OCI-LY7 (cell line): Measurements from ENCODE around the gene RAB17.

ENCODE experiments used
- EZH2phosphoT487 ChIP-seq: fragments of 200-600 bp; sonication (generic); IDR thresholded peaks from 2 replicates; pipeline ENCODE4 v1.6.1; 2018; ENCODE audit warnings: low read depth, borderline replicate concordance, mild to moderate bottlenecking, mixed run types, antibody characterized with exemption, low read length, moderate library complexity, mixed read lengths
- TF ChIP-seq, protein P1 (sequence below): fragments of 200-600 bp; sonication (generic); conservative IDR thresholded peaks from 2 replicates; pipeline ENCODE4 v1.5.1; 2014; ENCODE audit warnings: mild to moderate bottlenecking, antibody characterized with exemption, low read length, moderate library complexity, mixed read lengths

GRCh38 chr2:237535385-237536082, 55.0 kb downstream of the RAB17 start:
- TF ChIP-seq, protein P1, sequence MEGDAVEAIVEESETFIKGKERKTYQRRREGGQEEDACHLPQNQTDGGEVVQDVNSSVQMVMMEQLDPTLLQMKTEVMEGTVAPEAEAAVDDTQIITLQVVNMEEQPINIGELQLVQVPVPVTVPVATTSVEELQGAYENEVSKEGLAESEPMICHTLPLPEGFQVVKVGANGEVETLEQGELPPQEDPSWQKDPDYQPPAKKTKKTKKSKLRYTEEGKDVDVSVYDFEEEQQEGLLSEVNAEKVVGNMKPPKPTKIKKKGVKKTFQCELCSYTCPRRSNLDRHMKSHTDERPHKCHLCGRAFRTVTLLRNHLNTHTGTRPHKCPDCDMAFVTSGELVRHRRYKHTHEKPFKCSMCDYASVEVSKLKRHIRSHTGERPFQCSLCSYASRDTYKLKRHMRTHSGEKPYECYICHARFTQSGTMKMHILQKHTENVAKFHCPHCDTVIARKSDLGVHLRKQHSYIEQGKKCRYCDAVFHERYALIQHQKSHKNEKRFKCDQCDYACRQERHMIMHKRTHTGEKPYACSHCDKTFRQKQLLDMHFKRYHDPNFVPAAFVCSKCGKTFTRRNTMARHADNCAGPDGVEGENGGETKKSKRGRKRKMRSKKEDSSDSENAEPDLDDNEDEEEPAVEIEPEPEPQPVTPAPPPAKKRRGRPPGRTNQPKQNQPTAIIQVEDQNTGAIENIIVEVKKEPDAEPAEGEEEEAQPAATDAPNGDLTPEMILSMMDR: no peak
- no peak for TF ChIP-seq EZH2phosphoT487
